HG03135 (cell line): ENCODE data around the gene ARL15.

Experiments used
- ATAC-seq: cut with Tn5 transposase; IDR thresholded peaks from one replicate; pipeline ENCODE4 v1.9.1; 2021; ENCODE audit warnings: mild to moderate bottlenecking, moderate library complexity; ENCODE audit not compliant: unreplicated experiment

The ARL15 gene

GRCh38 chr5:54254482-54255198, 55.7 kb downstream of the ARL15 start:
- ATAC-seq: no peak

GRCh38 chr5:54251981-54252380, 58.4 kb downstream of the ARL15 start:
- ATAC-seq: no peak

- no peak for ATAC-seq
Observed at GRCh38 chr5:54249210-54250028, 61.0 kb downstream of the ARL15 start.

GRCh38 chr5:54247226-54247625, 63.1 kb downstream of the ARL15 start:
- no peak for ATAC-seq

- ATAC-seq: peak; percentile 60
Observed at GRCh38 chr5:54243483-54244080, 66.8 kb downstream of the ARL15 start.

GRCh38 chr5:54242297-54242696, 68.1 kb downstream of the ARL15 start:
- no peak for ATAC-seq

- no peak for ATAC-seq
Observed at GRCh38 chr5:54234304-54234933, 76.0 kb downstream of the ARL15 start.

GRCh38 chr5:54230936-54231685, 79.3 kb downstream of the ARL15 start:
- no peak for ATAC-seq

- ATAC-seq: peak; percentile 89
Observed at GRCh38 chr5:54229041-54229780, 81.2 kb downstream of the ARL15 start.

- no peak for ATAC-seq
Observed at GRCh38 chr5:54227759-54228158, 82.6 kb downstream of the ARL15 start.

GRCh38 chr5:54227109-54227508, 83.3 kb downstream of the ARL15 start:
- no peak for ATAC-seq

- no peak for ATAC-seq
Observed at GRCh38 chr5:54226215-54226614, 84.2 kb downstream of the ARL15 start.

- no peak for ATAC-seq
Observed at GRCh38 chr5:54224103-54224826, 86.1 kb downstream of the ARL15 start.

- no peak for ATAC-seq
Observed at GRCh38 chr5:54222336-54222735, 88.0 kb downstream of the ARL15 start.

- ATAC-seq: no peak
Observed at GRCh38 chr5:54221135-54221534, 89.2 kb downstream of the ARL15 start.

- ATAC-seq: no peak
Observed at GRCh38 chr5:54220230-54221040, 89.9 kb downstream of the ARL15 start.

GRCh38 chr5:54217826-54218503, 92.4 kb downstream of the ARL15 start:
- ATAC-seq: no peak

- no peak for ATAC-seq
Observed at GRCh38 chr5:54215233-54215736, 95.1 kb downstream of the ARL15 start.
